CD14-positive monocyte (primary cell): Measurements from ENCODE around the gene CCDC167. TPM values are rescaled to one million over a fixed set of nuclear protein-coding genes. Genes with fewer than 3 reads are reported as not detected.
A peak's percentile ranks its signal among the peaks of the same experiment; 100 is the strongest.
"Not testable (repeated sequence)": the region's sequence is repeated elsewhere in the genome, so short reads cannot be mapped to it uniquely, and the experiment has no call there.

Source experiments
- DNase-seq, 3 donors: peaks; one replicate each; pipeline ENCODE4 v3.0.0-alpha.2; 2011 to 2022
- H2AFZ ChIP-seq: 2 replicates; pipeline ENCODE4 v1.6.0; 2012; ENCODE audit warnings: mild to moderate bottlenecking, low read depth, low read length, inconsistent platforms; ENCODE audit not compliant: insufficient read depth, poor library complexity, severe bottlenecking
- H3K27ac ChIP-seq, 2 donors: 1 replicate in 1 of 2; 2 replicates in 1 of 2; pipeline ENCODE4 v1.5.1; 2012 to 2013; ENCODE audit warnings: low read length in 2 of 2, control low read depth in 1 of 2, inconsistent platforms in 1 of 2, low read depth in 1 of 2, mild to moderate bottlenecking in 1 of 2
- H3K27me3 ChIP-seq, 2 donors: one replicate each; pipeline versions ENCODE4 v1.6.0 to v1.6.1; 2011 to 2013; ENCODE audit warnings: low read length in 2 of 2; ENCODE audit not compliant: control insufficient read depth in 2 of 2, insufficient read depth in 2 of 2
- H3K36me3 ChIP-seq, 2 donors: replicated peaks in 1 of 2; 1 replicate in 1 of 2; 2 replicates in 1 of 2; pipeline versions ENCODE4 v1.5.1 to v1.6.1; 2012 to 2013; ENCODE audit warnings: low read length in 2 of 2, control low read depth in 1 of 2, inconsistent platforms in 1 of 2, mild to moderate bottlenecking in 1 of 2; ENCODE audit not compliant: insufficient read depth in 2 of 2, control insufficient read depth in 1 of 2
- H3K4me1 ChIP-seq, 2 donors: 1 replicate in 1 of 2; 2 replicates in 1 of 2; pipeline versions ENCODE4 v1.5.1 to v1.6.1; 2012 to 2013; ENCODE audit warnings: low read length in 2 of 2, control low read depth in 1 of 2, inconsistent platforms in 1 of 2, mild to moderate bottlenecking in 1 of 2, moderate library complexity in 1 of 2; ENCODE audit not compliant: insufficient read depth in 2 of 2, control insufficient read depth in 1 of 2
- H3K4me2 ChIP-seq: replicated peaks from 2 replicates; pipeline ENCODE3; 2012; ENCODE audit warnings: low read length, moderate library complexity, mild to moderate bottlenecking; ENCODE audit not compliant: poor library complexity, severe bottlenecking; ENCODE audit errors: extremely low read depth
- H3K4me3 ChIP-seq, 3 experiments: fragments of 200-600 bp in 1 of 3; sonication (generic) in 1 of 3; replicated peaks in 1 of 3; 1 replicate in 2 of 3; 2 replicates in 1 of 3; pipeline ENCODE4 v1.5.1; 2011 to 2013; ENCODE audit warnings: low read length in 3 of 3, mild to moderate bottlenecking in 3 of 3, control low read depth in 2 of 3, low read depth in 2 of 3, inconsistent platforms in 1 of 3, moderate library complexity in 1 of 3
- H3K79me2 ChIP-seq: 2 replicates; pipeline ENCODE4 v1.6.0; 2012; ENCODE audit warnings: mild to moderate bottlenecking, control low read depth, inconsistent platforms, low read length, moderate library complexity; ENCODE audit not compliant: insufficient read depth
- H3K9ac ChIP-seq: 2 replicates; pipeline ENCODE4 v1.6.0; 2017; ENCODE audit warnings: low read length, mild to moderate bottlenecking; ENCODE audit not compliant: insufficient read depth, poor library complexity, severe bottlenecking
- H3K9me3 ChIP-seq, 2 donors: replicated peaks in 1 of 2; 1 replicate in 1 of 2; 2 replicates in 1 of 2; pipeline versions ENCODE4 v1.5.1 to v1.6.1; 2012 to 2013; ENCODE audit warnings: low read length in 2 of 2, control low read depth in 1 of 2; ENCODE audit not compliant: control insufficient read depth in 1 of 2, insufficient read depth in 1 of 2
- H4K20me1 ChIP-seq: 2 replicates; pipeline ENCODE4 v1.6.0; 2012; ENCODE audit warnings: mild to moderate bottlenecking, low read length, control low read depth, moderate library complexity; ENCODE audit not compliant: insufficient read depth
- H3K27ac Mint-ChIP-seq, 7 donors: one replicate each; pipeline ENCODE4 v1.8.0; 2020; ENCODE audit warnings: mild to moderate bottlenecking in 7 of 7, mixed read lengths in 7 of 7, moderate library complexity in 6 of 7, inconsistent platforms in 2 of 7
- H3K27me3 Mint-ChIP-seq, 3 donors: one replicate each; pipeline ENCODE4 v1.8.0; 2021 to 2022; ENCODE audit warnings: low read depth in 3 of 3, mild to moderate bottlenecking in 3 of 3, mixed read lengths in 3 of 3, moderate library complexity in 3 of 3, inconsistent platforms in 1 of 3
- H3K36me3 Mint-ChIP-seq, 2 donors: one replicate each; pipeline ENCODE4 v1.8.0; 2020; ENCODE audit warnings: mixed read lengths in 2 of 2, inconsistent platforms in 1 of 2, mild to moderate bottlenecking in 1 of 2
- H3K4me1 Mint-ChIP-seq: one replicate; pipeline ENCODE4 v1.8.0; 2020; ENCODE audit warnings: mild to moderate bottlenecking, mixed read lengths
- H3K4me3 Mint-ChIP-seq, 2 donors: one replicate each; pipeline ENCODE4 v1.8.0; 2020; ENCODE audit warnings: mild to moderate bottlenecking in 2 of 2, mixed read lengths in 2 of 2, moderate library complexity in 1 of 2
- H3K9me3 Mint-ChIP-seq, 7 donors: one replicate each; pipeline ENCODE4 v1.8.0; 2020 to 2022; ENCODE audit warnings: mixed read lengths in 7 of 7, mild to moderate bottlenecking in 6 of 7, moderate library complexity in 6 of 7, inconsistent platforms in 2 of 7
- WGBS: methylation state at CpG from one replicate; pipeline ENCODE4 v1.1.5; 2013; ENCODE audit warnings: missing lambda C conversion rate; ENCODE audit not compliant: insufficient coverage; 5-methylcytosine and 5-hydroxymethylcytosine counted together
- intact Hi-C, 2 donors: fragments of 100-400 bp; cut with micrococcal nuclease; formaldehyde crosslinking; loops; one replicate each; pipeline versions ENCODE4 v1.15.0 to v1.15.1; 2023
- polyA plus RNA-seq, 3 donors: library from polyadenylated mRNA; depleted of rRNA in 1 of 3; unstranded in 2 of 3; stranded (reverse) in 1 of 3; fragments of 300-500 nt in 2 of 3; fragments of >200 nt in 1 of 3; fragmentation: Illumina TruSeq in 2 of 3; gene quantifications; 1 replicate in 2 of 3; 2 replicates in 1 of 3; pipeline ENCODE4 v1.2.3, GENCODE V29; 2012 to 2021
- TF ChIP-seq, protein P1 (sequence below): fragments of 200-600 bp; IDR thresholded peaks from one replicate; pipeline ENCODE4 v1.8.0; 2022; ENCODE audit warnings: antibody characterized with exemption, mild to moderate bottlenecking

The CCDC167 gene
- polyA plus RNA-seq, 3 donors, result 12.5 to 22.9 (median 20.7) TPM

DNA sequence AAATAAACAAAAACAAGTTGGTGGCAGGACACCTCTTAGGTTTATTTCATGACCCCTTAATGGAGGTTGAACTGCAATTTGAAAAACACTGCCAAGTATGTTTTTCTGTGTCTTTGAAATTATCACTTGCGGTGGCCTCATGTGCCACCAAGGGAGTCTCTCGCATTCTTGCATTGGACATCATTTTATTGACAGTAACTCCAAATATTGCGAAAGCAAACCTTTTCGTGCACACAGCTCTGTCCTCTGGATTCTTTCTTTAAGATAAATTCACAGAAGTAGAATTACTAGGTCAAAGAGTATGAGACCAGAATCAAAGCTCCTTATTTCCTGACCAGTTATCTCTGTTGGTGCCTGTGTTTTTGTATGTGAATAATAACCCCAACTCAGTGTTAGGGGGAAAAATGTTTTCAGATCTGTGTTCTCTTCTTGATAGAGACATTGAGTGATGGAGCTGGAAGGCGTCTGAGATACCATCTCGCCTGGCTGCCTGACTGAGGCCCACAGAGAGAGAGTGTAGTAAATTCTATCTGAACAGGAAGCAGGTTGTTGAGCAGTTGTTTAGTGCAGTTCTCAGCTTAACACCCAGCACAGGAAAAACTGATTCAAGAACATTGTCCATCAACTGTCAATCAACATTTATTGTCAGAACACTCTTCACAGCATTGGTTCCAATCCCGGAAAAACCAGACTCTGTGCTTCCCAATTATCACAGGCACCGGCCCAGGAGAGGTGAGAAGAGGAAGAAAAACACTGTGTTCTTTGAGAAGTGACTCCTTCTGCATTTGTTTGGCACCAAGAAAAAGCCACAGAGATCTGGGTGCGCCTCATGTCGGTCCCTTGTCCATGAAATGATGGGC, 2.2 kb upstream of the CCDC167 start:
- Histone ChIP-seq H3K27ac (no peak overlapping the region), H3K79me2 (no peaks in the 10 kb centered on the region), H3K9ac (no peak overlapping the region), H4K20me1 (no peaks in the 10 kb centered on the region), H3K9me3 (no peaks in the 10 kb centered on the region), H3K4me3 (no peak overlapping the region), H3K4me1 (peaks cover 10 to 36% of the 10 kb centered on the region in 2 donors), H3K27me3 (no peaks in the 10 kb centered on the region), H2AFZ (peak overlapping the region; percentile 48), H3K36me3 (no peaks in the 10 kb centered on the region), H3K4me2 (no peak overlapping the region)
- H3K4me3 Mint-ChIP-seq, result peak overlapping the region in 1 of 2 donors; percentile 67
- no peak for DNase-seq
- intact Hi-C loops, result loop anchor here in 1 of 2 donors (5.0 kb wide), 1 partner anchor 70 kb away; the partner anchor contains the start of gene CMTR1
- 51% methylated on average over 6 of the region's 10 CpGs for WGBS
- TF ChIP-seq, protein P1, sequence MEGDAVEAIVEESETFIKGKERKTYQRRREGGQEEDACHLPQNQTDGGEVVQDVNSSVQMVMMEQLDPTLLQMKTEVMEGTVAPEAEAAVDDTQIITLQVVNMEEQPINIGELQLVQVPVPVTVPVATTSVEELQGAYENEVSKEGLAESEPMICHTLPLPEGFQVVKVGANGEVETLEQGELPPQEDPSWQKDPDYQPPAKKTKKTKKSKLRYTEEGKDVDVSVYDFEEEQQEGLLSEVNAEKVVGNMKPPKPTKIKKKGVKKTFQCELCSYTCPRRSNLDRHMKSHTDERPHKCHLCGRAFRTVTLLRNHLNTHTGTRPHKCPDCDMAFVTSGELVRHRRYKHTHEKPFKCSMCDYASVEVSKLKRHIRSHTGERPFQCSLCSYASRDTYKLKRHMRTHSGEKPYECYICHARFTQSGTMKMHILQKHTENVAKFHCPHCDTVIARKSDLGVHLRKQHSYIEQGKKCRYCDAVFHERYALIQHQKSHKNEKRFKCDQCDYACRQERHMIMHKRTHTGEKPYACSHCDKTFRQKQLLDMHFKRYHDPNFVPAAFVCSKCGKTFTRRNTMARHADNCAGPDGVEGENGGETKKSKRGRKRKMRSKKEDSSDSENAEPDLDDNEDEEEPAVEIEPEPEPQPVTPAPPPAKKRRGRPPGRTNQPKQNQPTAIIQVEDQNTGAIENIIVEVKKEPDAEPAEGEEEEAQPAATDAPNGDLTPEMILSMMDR, result no peak
- peak overlapping the region in 6 of 7 donors; percentile 24 to 85 (median 67) for H3K27ac Mint-ChIP-seq
- no peaks in the 10 kb centered on the region for H3K36me3 Mint-ChIP-seq
- H3K4me1 Mint-ChIP-seq, result peaks cover 40% of the 10 kb centered on the region
- peaks cover 5 to 16% (median 6%) of the 10 kb centered on the region in 3 donors for H3K27me3 Mint-ChIP-seq
- H3K9me3 Mint-ChIP-seq, result no peaks in the 10 kb centered on the region

DNA sequence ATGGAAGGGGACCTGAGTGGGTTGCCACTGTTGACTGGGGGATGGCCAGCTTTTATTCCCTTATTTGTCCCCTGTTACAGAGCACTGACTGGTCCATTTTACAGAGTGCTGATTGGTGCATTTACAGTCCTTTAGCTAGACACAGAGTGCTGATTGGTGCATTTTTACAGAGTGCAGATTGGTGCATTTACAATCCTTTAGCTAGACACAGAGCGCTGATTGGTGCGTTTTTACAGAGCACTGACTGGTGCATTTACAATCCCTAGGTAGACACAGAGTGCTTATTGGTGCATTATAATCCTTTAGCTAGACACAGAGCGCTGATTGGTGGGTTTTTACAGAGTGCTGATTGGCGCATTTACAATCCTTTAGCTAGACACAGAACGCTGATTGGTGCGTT, 1.2 kb upstream of the CCDC167 start:
- H4K20me1 ChIP-seq, H3K9me3 Mint-ChIP-seq, H3K36me3 ChIP-seq, H3K4me3 Mint-ChIP-seq, H2AFZ ChIP-seq, H3K4me3 ChIP-seq, H3K27ac Mint-ChIP-seq, H3K79me2 ChIP-seq, H3K27ac ChIP-seq, H3K36me3 Mint-ChIP-seq, H3K9me3 ChIP-seq, DNase-seq, H3K4me2 ChIP-seq, H3K9ac ChIP-seq, H3K27me3 ChIP-seq: not testable (repeated sequence)
- intact Hi-C loops, result loop anchor here in 1 of 2 donors (5.0 kb wide), 1 partner anchor 69 kb away; the partner anchor contains the start of gene CMTR1
- 100% methylated on average over 4 of the region's 6 CpGs for WGBS
- H3K4me1 ChIP-seq, result peaks cover 10 to 36% of the 10 kb centered on the region in 2 donors
- Mint-ChIP-seq H3K4me1 (peaks cover 40% of the 10 kb centered on the region), H3K27me3 (peaks cover 5 to 14% (median 6%) of the 10 kb centered on the region in 3 donors)
